Tibial nerve (tissue), 4 donors: ENCODE results near the gene PTPRR. TPM values are rescaled to one million over a fixed set of nuclear protein-coding genes. Genes with fewer than 3 reads are reported as not detected.
A peak's percentile ranks its signal among the peaks of the same experiment; 100 is the strongest.

Experiments
- DNase-seq, 2 donors: peaks; one replicate each; pipeline ENCODE4 v3.0.0-alpha.2; 2019; ENCODE audit warnings: low spot score in 2 of 2
- H3K27ac ChIP-seq, 4 donors: fragments of 200-600 bp; sonication (generic) in 3 of 4; one replicate each; pipeline ENCODE4 v1.5.1; 2017 to 2019; ENCODE audit warnings: mild to moderate bottlenecking in 1 of 4
- H3K27me3 ChIP-seq, 2 donors: fragments of 200-600 bp; sonication (generic) in 1 of 2; one replicate each; pipeline versions ENCODE4 v1.5.1 to v1.6.0; 2017 to 2019
- H3K36me3 ChIP-seq, 3 donors: fragments of 200-600 bp; sonication (generic); one replicate each; pipeline ENCODE4 v1.5.1; 2018 to 2019
- H3K4me1 ChIP-seq, 4 donors: fragments of 200-600 bp; sonication (generic) in 3 of 4; one replicate each; pipeline ENCODE4 v1.5.1; 2017 to 2019
- H3K4me3 ChIP-seq, 4 donors: fragments of 200-600 bp; sonication (generic) in 3 of 4; one replicate each; pipeline ENCODE4 v1.5.1; 2017 to 2019; ENCODE audit warnings: mild to moderate bottlenecking in 1 of 4, moderate library complexity in 1 of 4
- H3K9me3 ChIP-seq, 4 donors: fragments of 200-600 bp; sonication (generic) in 3 of 4; one replicate each; pipeline ENCODE4 v1.5.1; 2017 to 2019
- CTCF ChIP-seq, 5 experiments: fragments of 200-600 bp in 3 of 5; fragments of 450-650 bp in 2 of 5; sonication (generic) in 3 of 5; IDR thresholded peaks; one replicate each; pipeline ENCODE4 v1.5.1; 2016 to 2019; ENCODE audit warnings: antibody characterized with exemption in 5 of 5, mild to moderate bottlenecking in 3 of 5, moderate library complexity in 2 of 5
- EP300 ChIP-seq, 2 donors: sonication (generic); formaldehyde crosslinking; IDR thresholded peaks; one replicate each; pipeline ENCODE4 v1.6.1; 2017; ENCODE audit warnings: antibody characterized with exemption in 2 of 2, mild to moderate bottlenecking in 1 of 2
- POLR2A ChIP-seq, 2 donors: fragments of 450-650 bp; IDR thresholded peaks; one replicate each; pipeline ENCODE4 v1.6.1; 2017; ENCODE audit warnings: antibody characterized with exemption in 2 of 2, mild to moderate bottlenecking in 2 of 2, moderate library complexity in 2 of 2
- WGBS, 2 donors: methylation state at CpG; one replicate each; pipeline ENCODE4 v1.1.5; 2018; 5-methylcytosine and 5-hydroxymethylcytosine counted together
- total RNA-seq, 4 donors: library from RNA; depleted of rRNA; stranded (reverse); fragments of >200 nt; gene quantifications; one replicate each; pipeline ENCODE4 v1.1.0, GENCODE V29; 2016

Gene PTPRR
- total RNA-seq, 4 donors from 2014 or later = not detected

GRCh38 chr12:70698345-70698744 lies 222.2 kb downstream of the PTPRR start:
- no peak for DNase-seq
- 72 to 73% methylated on average over 1 of the region's 1 CpG for WGBS, 2 donors
- H3K9me3 ChIP-seq = no peaks in the 10 kb centered on the region
- H3K4me3 ChIP-seq = no peak overlapping the region
- no peaks in the 10 kb centered on the region for H3K36me3 ChIP-seq
- no peak overlapping the region for H3K27ac ChIP-seq
- H3K27me3 ChIP-seq = no peaks in the 10 kb centered on the region
- no peak for TF ChIP-seq CTCF (IDR thresholded peaks at IDR 0.05)
- TF ChIP-seq EP300 (IDR thresholded peaks at IDR 0.05) = peak in 1 of 2 donors; percentile 45
- TF ChIP-seq POLR2A (IDR thresholded peaks at IDR 0.05) = no peak
- no peaks in the 10 kb centered on the region for H3K4me1 ChIP-seq

- WGBS, 2 donors = 48 to 58% methylated on average over 3 of the region's 3 CpGs
- Histone ChIP-seq H3K27me3 (no peaks in the 10 kb centered on the region), H3K36me3 (no peaks in the 10 kb centered on the region), H3K9me3 (no peaks in the 10 kb centered on the region), H3K4me1 (peaks cover 0 to 5% (median 0%) of the 10 kb centered on the region in 4 donors), H3K4me3 (no peak overlapping the region), H3K27ac (no peak overlapping the region)
- TF ChIP-seq CTCF (IDR thresholded peaks at IDR 0.05) (no peak), POLR2A (IDR thresholded peaks at IDR 0.05) (no peak), EP300 (IDR thresholded peaks at IDR 0.05) (no peak)
- no peak for DNase-seq
These were observed 225.0 kb downstream of the PTPRR start for GRCh38 chr12:70695361-70696023.

GRCh38 chr12:70692681-70693288 lies 227.8 kb downstream of the PTPRR start:
- DNase-seq = no peak
- TF ChIP-seq POLR2A (IDR thresholded peaks at IDR 0.05) = no peak
- TF ChIP-seq CTCF (IDR thresholded peaks at IDR 0.05) = peak in 4 of 5 experiments; percentile 17 to 41 (median 30)
- no peaks in the 10 kb centered on the region for H3K27me3 ChIP-seq
- H3K4me3 ChIP-seq = no peak overlapping the region
- H3K4me1 ChIP-seq = peaks cover 0 to 5% (median 0%) of the 10 kb centered on the region in 4 donors
- no peaks in the 10 kb centered on the region for H3K9me3 ChIP-seq
- no peak overlapping the region for H3K27ac ChIP-seq
- no peaks in the 10 kb centered on the region for H3K36me3 ChIP-seq

GRCh38 chr12:70691018-70691672 lies 229.4 kb downstream of the PTPRR start:
- Histone ChIP-seq H3K27me3 (no peaks in the 10 kb centered on the region), H3K4me3 (no peak overlapping the region), H3K9me3 (no peaks in the 10 kb centered on the region), H3K36me3 (no peaks in the 10 kb centered on the region), H3K4me1 (peaks cover 0 to 5% (median 0%) of the 10 kb centered on the region in 4 donors), H3K27ac (no peak overlapping the region)
- no peak for DNase-seq
- TF ChIP-seq CTCF (IDR thresholded peaks at IDR 0.05) (no peak), EP300 (IDR thresholded peaks at IDR 0.05) (peak in 1 of 2 donors; percentile 57)
- WGBS, 2 donors = 62 to 69% methylated on average over 5 of the region's 5 CpGs

GRCh38 chr12:70686907-70687306 lies 233.6 kb downstream of the PTPRR start:
- no peak for TF ChIP-seq POLR2A (IDR thresholded peaks at IDR 0.05)
- no peak for TF ChIP-seq EP300 (IDR thresholded peaks at IDR 0.05)
- TF ChIP-seq CTCF (IDR thresholded peaks at IDR 0.05) = no peak
- H3K9me3 ChIP-seq = no peaks in the 10 kb centered on the region
- no peaks in the 10 kb centered on the region for H3K27me3 ChIP-seq
- no peaks in the 10 kb centered on the region for H3K36me3 ChIP-seq
- WGBS, 2 donors = 63 to 65% methylated on average over 1 of the region's 1 CpG
- no peak overlapping the region for H3K27ac ChIP-seq
- H3K4me3 ChIP-seq = no peak overlapping the region
- no peak for DNase-seq
- H3K4me1 ChIP-seq = no peaks in the 10 kb centered on the region
